KMS-11 (cell line): Measurements from ENCODE around the gene SLC6A6.
"Not testable (repeated sequence)": the region's sequence is repeated elsewhere in the genome, so short reads cannot be mapped to it uniquely, and the experiment has no call there.

ENCODE experiments used
- H2AFZ ChIP-seq: fragments of 200-600 bp; sonication (generic); 2 replicates; pipeline ENCODE4 v1.6.1; 2016; ENCODE audit warnings: antibody characterized with exemption, mixed run types, low read depth
- H3K27ac ChIP-seq: fragments of 200-600 bp; sonication (generic); 2 replicates; pipeline ENCODE4 v1.6.1; 2016; ENCODE audit warnings: mild to moderate bottlenecking, mixed run types
- H3K27me3 ChIP-seq: fragments of 200-600 bp; sonication (generic); 2 replicates; pipeline ENCODE4 v1.6.1; 2017; ENCODE audit warnings: mild to moderate bottlenecking, low read depth, mixed run types, moderate library complexity; ENCODE audit not compliant: insufficient read depth
- H3K36me3 ChIP-seq: fragments of 200-600 bp; sonication (generic); 2 replicates; pipeline ENCODE4 v1.6.1; 2017; ENCODE audit warnings: mild to moderate bottlenecking, mixed run types; ENCODE audit not compliant: insufficient read depth
- H3K4me1 ChIP-seq: fragments of 200-600 bp; sonication (generic); 2 replicates; pipeline ENCODE4 v1.6.1; 2016; ENCODE audit warnings: mild to moderate bottlenecking, low read depth, mixed run types; ENCODE audit not compliant: poor library complexity, severe bottlenecking
- H3K4me2 ChIP-seq: fragments of 200-600 bp; sonication (generic); 2 replicates; pipeline ENCODE4 v1.7.0; 2016; ENCODE audit warnings: mild to moderate bottlenecking, mixed run types
- H3K4me3 ChIP-seq: fragments of 200-600 bp; sonication (generic); IDR thresholded peaks from 2 replicates; pipeline ENCODE4 v1.6.1; 2017; ENCODE audit warnings: low read depth, low read length, mixed read lengths; ENCODE audit not compliant: insufficient read depth
- H3K79me2 ChIP-seq: fragments of 200-600 bp; sonication (generic); 2 replicates; pipeline ENCODE4 v1.6.1; 2016; ENCODE audit warnings: low read depth, mixed run types; ENCODE audit not compliant: insufficient read depth
- H3K9ac ChIP-seq: fragments of 200-600 bp; sonication (generic); 2 replicates; pipeline ENCODE4 v1.6.1; 2016; ENCODE audit warnings: mild to moderate bottlenecking, mixed run types
- H4K20me1 ChIP-seq: fragments of 200-600 bp; sonication (generic); 2 replicates; pipeline ENCODE4 v1.6.1; 2016; ENCODE audit warnings: mild to moderate bottlenecking, mixed run types; ENCODE audit not compliant: insufficient read depth
- TF ChIP-seq, protein P1 (sequence below): fragments of 200-600 bp; sonication (generic); conservative IDR thresholded peaks from 2 replicates; pipeline ENCODE4 v1.6.1; 2017; ENCODE audit warnings: low read depth, mild to moderate bottlenecking, antibody characterized with exemption, low read length, moderate library complexity, mixed read lengths

Gene SLC6A6

DNA sequence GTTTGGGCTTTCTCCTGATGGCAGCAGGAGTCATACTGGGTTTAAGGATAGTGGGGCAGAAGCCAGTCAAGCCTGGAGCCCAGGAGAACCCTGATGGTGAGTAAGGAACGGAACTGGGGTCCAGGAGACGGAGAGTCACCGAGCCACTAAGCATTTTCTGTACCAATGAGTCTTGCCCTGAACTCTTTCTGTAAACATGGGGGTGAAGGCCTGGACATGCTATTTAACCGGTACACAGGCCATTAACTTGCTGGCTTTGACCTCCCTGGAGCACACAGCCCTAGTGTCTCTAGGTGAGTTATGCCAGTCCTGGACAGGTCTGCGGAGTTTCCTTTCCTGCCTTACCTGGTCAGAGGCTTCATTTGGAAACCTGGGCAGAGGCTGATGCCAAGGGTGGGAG is 3.9 kb downstream of the SLC6A6 start:
- Histone ChIP-seq H3K79me2 (peaks cover 36% of the 10 kb centered on the region), H3K27ac (no peak overlapping the region)

DNA sequence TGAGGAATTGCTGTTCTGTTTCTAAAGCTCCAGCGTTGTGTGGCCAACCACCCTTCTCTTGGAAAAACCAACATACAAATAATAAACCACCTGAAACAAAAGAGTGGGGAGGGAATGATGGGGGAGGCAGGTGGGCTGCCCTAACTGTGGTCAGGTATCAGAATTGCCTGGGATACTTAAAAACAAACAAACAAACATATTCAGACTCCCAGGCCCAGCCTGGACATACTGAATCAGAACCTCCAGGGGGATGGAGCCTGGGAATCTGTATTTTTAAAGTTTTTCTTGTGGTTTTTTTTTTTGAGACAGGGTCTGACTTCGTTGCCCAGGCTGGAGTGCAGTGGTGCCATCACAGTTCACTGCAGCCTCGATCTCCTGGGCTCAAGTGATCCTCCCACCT is 4.4 kb downstream of the SLC6A6 start:
- no peaks in the 10 kb centered on the region for H4K20me1 ChIP-seq
- no peak overlapping the region for H3K4me3 ChIP-seq
- no peak overlapping the region for H2AFZ ChIP-seq
- peaks cover 36% of the 10 kb centered on the region for H3K79me2 ChIP-seq
- H3K27ac ChIP-seq, result no peak overlapping the region
- H3K4me2 ChIP-seq, result no peak overlapping the region
- no peaks in the 10 kb centered on the region for H3K4me1 ChIP-seq
- no peak overlapping the region for H3K9ac ChIP-seq
- TF ChIP-seq, protein P1, sequence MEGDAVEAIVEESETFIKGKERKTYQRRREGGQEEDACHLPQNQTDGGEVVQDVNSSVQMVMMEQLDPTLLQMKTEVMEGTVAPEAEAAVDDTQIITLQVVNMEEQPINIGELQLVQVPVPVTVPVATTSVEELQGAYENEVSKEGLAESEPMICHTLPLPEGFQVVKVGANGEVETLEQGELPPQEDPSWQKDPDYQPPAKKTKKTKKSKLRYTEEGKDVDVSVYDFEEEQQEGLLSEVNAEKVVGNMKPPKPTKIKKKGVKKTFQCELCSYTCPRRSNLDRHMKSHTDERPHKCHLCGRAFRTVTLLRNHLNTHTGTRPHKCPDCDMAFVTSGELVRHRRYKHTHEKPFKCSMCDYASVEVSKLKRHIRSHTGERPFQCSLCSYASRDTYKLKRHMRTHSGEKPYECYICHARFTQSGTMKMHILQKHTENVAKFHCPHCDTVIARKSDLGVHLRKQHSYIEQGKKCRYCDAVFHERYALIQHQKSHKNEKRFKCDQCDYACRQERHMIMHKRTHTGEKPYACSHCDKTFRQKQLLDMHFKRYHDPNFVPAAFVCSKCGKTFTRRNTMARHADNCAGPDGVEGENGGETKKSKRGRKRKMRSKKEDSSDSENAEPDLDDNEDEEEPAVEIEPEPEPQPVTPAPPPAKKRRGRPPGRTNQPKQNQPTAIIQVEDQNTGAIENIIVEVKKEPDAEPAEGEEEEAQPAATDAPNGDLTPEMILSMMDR, result no peak
- no peaks in the 10 kb centered on the region for H3K36me3 ChIP-seq
- no peaks in the 10 kb centered on the region for H3K27me3 ChIP-seq

More for the DNA sequence above, 3.9 kb downstream of the SLC6A6 start:
- Histone ChIP-seq H3K4me2 (no peak overlapping the region), H3K27me3 (no peaks in the 10 kb centered on the region), H3K9ac (no peak overlapping the region), H3K4me1 (no peaks in the 10 kb centered on the region), H3K36me3 (no peaks in the 10 kb centered on the region), H4K20me1 (no peaks in the 10 kb centered on the region), H3K4me3 (no peak overlapping the region), H2AFZ (no peak overlapping the region)
- TF ChIP-seq, protein P1, result no peak

DNA sequence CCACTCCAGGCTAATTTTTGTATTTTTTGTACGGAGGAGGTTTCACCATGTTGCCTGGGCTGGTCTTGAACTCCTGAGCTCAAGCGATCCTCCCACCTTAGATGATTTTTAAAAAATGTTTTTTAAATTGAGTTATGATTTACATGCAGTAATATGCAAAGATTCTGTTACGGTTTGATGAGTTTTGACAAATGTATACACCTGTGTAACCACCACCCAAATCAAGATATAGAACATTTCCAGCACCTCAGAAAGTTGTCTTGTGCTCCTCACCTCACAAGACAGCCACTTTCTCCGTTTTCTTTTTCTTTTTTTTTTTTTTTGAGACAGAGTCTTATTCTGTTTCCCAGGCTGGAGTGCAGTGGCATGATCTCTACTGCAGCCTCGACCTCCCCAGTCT is 4.8 kb downstream of the SLC6A6 start:
- H3K9ac ChIP-seq, result no peak overlapping the region
- no peaks in the 10 kb centered on the region for H3K27me3 ChIP-seq
- peaks cover 36% of the 10 kb centered on the region for H3K79me2 ChIP-seq
- no peaks in the 10 kb centered on the region for H3K4me1 ChIP-seq
- no peak overlapping the region for H2AFZ ChIP-seq
- no peak overlapping the region for H3K27ac ChIP-seq
- no peaks in the 10 kb centered on the region for H3K36me3 ChIP-seq
- no peaks in the 10 kb centered on the region for H4K20me1 ChIP-seq
- H3K4me2 ChIP-seq, result no peak overlapping the region
- no peak overlapping the region for H3K4me3 ChIP-seq
- TF ChIP-seq, protein P1, result no peak

DNA sequence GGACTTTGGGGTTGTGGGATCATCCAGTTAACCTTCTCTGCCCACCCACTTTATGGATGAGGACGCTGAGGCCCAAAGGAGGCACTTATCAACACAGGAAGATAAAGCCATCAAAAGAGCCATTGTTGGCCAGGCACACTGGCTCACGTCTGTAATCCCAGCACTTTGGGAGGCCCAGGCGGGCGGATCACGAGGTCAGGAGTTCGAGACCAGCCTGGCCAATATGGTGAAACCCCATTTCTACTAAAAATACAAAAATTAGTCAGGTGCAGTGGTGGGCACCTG is 7.3 kb downstream of the SLC6A6 start:
- H3K36me3 ChIP-seq, H4K20me1 ChIP-seq, H3K9ac ChIP-seq, H3K27ac ChIP-seq, H2AFZ ChIP-seq, H3K27me3 ChIP-seq, H3K4me2 ChIP-seq, H3K4me1 ChIP-seq, H3K4me3 ChIP-seq: not testable (repeated sequence)
- H3K79me2 ChIP-seq, result peaks cover 20% of the 10 kb centered on the region

DNA sequence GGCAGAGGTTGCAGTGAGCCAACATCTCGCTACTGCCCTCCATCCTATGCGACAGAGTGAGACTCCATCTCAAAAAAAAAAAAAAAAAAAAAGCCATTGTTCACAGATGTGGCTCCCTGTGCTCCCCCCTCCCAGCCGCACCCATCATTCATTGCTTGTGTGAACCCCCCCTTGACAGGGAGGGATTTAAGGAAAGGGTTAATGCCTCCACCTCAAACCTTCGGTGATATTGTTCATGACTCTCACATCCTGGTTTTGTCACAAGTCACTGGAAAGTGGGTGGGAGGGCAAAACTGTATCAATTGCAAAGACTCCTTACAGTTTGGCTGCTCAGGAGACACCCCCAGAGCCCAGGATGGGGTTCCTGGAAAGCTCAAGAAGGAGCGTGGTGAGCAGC is 7.7 kb downstream of the SLC6A6 start:
- Histone ChIP-seq H3K4me3 (no peak overlapping the region), H4K20me1 (no peaks in the 10 kb centered on the region), H3K27me3 (no peaks in the 10 kb centered on the region), H3K36me3 (no peaks in the 10 kb centered on the region), H3K4me1 (no peaks in the 10 kb centered on the region), H3K79me2 (peaks cover 16% of the 10 kb centered on the region), H3K9ac (no peak overlapping the region), H2AFZ (no peak overlapping the region), H3K27ac (no peak overlapping the region), H3K4me2 (no peak overlapping the region)
- TF ChIP-seq, protein P1, result no peak
